Stimulated activated CD4-positive, alpha-beta T cell treated with anti-CD3 and anti-CD28 coated beads, Interleukin-2, amount 100 ng/mL, for 48 hours (primary cell): Measurements from ENCODE around the gene FOXC1.
A peak's percentile ranks its signal among the peaks of the same experiment; 100 is the strongest.

ENCODE experiments used
- DNase-seq, 2 donors: peaks; one replicate each; pipeline ENCODE4 v3.0.0-alpha.2; 2020

The FOXC1 gene

GRCh38 chr6:1584996-1585668 is 24.6 kb upstream of the FOXC1 start:
- DNase-seq: no peak

GRCh38 chr6:1585669-1586049 is 24.1 kb upstream of the FOXC1 start:
- no peak for DNase-seq

GRCh38 chr6:1586256-1586655 is 23.5 kb upstream of the FOXC1 start:
- no peak for DNase-seq

- DNase-seq: no peak
Observed at GRCh38 chr6:1586861-1587450, 22.8 kb upstream of the FOXC1 start.

- no peak for DNase-seq
Observed at GRCh38 chr6:1587546-1587945, 22.2 kb upstream of the FOXC1 start.

GRCh38 chr6:1587977-1588376 is 21.7 kb upstream of the FOXC1 start:
- no peak for DNase-seq

- no peak for DNase-seq
Observed at GRCh38 chr6:1589208-1589607, 20.5 kb upstream of the FOXC1 start.

- no peak for DNase-seq
Observed at GRCh38 chr6:1590580-1590979, 19.1 kb upstream of the FOXC1 start.

- DNase-seq: no peak
Observed at GRCh38 chr6:1591243-1591642, 18.5 kb upstream of the FOXC1 start.

GRCh38 chr6:1591926-1592325 is 17.8 kb upstream of the FOXC1 start:
- no peak for DNase-seq

- no peak for DNase-seq
Observed at GRCh38 chr6:1592852-1593251, 16.9 kb upstream of the FOXC1 start.

- DNase-seq: no peak
Observed at GRCh38 chr6:1593286-1593957, 16.3 kb upstream of the FOXC1 start.

GRCh38 chr6:1593958-1594314 is 15.8 kb upstream of the FOXC1 start:
- no peak for DNase-seq

- no peak for DNase-seq
Observed at GRCh38 chr6:1594445-1595200, 15.1 kb upstream of the FOXC1 start.

- no peak for DNase-seq
Observed at GRCh38 chr6:1595271-1596087, 14.2 kb upstream of the FOXC1 start.

GRCh38 chr6:1596088-1596852 is 13.4 kb upstream of the FOXC1 start:
- peak; percentile 54 to 63 for DNase-seq

GRCh38 chr6:1597121-1597744 is 12.5 kb upstream of the FOXC1 start:
- DNase-seq: no peak

GRCh38 chr6:1597924-1598323 is 11.8 kb upstream of the FOXC1 start:
- DNase-seq: no peak

- DNase-seq: no peak
Observed at GRCh38 chr6:1598433-1598832, 11.3 kb upstream of the FOXC1 start.

GRCh38 chr6:1598886-1599285 is 10.8 kb upstream of the FOXC1 start:
- no peak for DNase-seq

- no peak for DNase-seq
Observed at GRCh38 chr6:1599469-1599868, 10.2 kb upstream of the FOXC1 start.
